Measurements from ENCODE around the gene REPS2. TPM values are rescaled to one million over a fixed set of nuclear protein-coding genes. Genes with fewer than 3 reads are reported as not detected.
A peak's percentile ranks its signal among the peaks of the same experiment; 100 is the strongest.

The REPS2 gene
- total RNA-seq, 3 donors from 2014 or later (not counting 1 experiment from before 2014, with no cell fraction given) = 0.27 to 9.2 (median 0.59) TPM

DNA sequence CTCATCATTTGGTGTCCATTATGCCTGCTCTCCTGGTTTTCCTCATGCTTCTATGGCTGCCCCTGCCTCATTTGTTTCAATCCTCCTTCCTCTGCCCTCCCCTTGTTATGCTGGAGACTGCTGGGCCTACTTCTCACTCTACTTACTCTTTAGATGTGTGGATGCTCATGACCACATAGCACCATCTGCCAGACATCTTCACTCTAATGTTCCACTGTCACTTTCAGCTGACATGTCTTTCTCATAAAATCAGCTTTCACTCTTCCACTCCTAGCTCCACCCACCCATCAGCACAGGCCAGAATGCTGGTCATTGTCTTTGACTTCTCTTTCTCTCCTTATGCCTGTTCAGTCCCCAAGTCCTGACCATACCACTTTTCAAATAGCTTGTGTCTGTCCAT lies 86.8 kb downstream of the REPS2 start:
- intact Hi-C loops (cut with micrococcal nuclease) = no loop called here
- no peak for DNase-seq
- Histone ChIP-seq H3K4me1 (ENCODE audit: control insufficient read depth, insufficient read depth, low read length) (no peaks in the 10 kb centered on the region), H3K36me3 (ENCODE audit: control insufficient read depth, insufficient read depth, low read length) (no peaks in the 10 kb centered on the region), H3K27me3 (ENCODE audit: control insufficient read depth, insufficient read depth, low read length) (no peaks in the 10 kb centered on the region), H3K4me3 (ENCODE audit: low read length) (no peak overlapping the region), H3K9me3 (ENCODE audit: control insufficient read depth, insufficient read depth, low read length) (no peaks in the 10 kb centered on the region), H3K27ac (ENCODE audit: low read length) (no peak overlapping the region)
- Mint-ChIP-seq H3K4me3 (no peak overlapping the region), H3K27ac (no peak overlapping the region), H3K4me1 (no peaks in the 10 kb centered on the region), H3K27me3 (ENCODE audit: low read depth in 2 of 2) (peaks cover 8 to 11% of the 10 kb centered on the region in 2 donors), H3K36me3 (no peaks in the 10 kb centered on the region), H3K9me3 (no peaks in the 10 kb centered on the region)
- TF ChIP-seq, protein P1, sequence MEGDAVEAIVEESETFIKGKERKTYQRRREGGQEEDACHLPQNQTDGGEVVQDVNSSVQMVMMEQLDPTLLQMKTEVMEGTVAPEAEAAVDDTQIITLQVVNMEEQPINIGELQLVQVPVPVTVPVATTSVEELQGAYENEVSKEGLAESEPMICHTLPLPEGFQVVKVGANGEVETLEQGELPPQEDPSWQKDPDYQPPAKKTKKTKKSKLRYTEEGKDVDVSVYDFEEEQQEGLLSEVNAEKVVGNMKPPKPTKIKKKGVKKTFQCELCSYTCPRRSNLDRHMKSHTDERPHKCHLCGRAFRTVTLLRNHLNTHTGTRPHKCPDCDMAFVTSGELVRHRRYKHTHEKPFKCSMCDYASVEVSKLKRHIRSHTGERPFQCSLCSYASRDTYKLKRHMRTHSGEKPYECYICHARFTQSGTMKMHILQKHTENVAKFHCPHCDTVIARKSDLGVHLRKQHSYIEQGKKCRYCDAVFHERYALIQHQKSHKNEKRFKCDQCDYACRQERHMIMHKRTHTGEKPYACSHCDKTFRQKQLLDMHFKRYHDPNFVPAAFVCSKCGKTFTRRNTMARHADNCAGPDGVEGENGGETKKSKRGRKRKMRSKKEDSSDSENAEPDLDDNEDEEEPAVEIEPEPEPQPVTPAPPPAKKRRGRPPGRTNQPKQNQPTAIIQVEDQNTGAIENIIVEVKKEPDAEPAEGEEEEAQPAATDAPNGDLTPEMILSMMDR (IDR thresholded peaks at IDR 0.05) = no peak
- ATAC-seq = no peak

DNA sequence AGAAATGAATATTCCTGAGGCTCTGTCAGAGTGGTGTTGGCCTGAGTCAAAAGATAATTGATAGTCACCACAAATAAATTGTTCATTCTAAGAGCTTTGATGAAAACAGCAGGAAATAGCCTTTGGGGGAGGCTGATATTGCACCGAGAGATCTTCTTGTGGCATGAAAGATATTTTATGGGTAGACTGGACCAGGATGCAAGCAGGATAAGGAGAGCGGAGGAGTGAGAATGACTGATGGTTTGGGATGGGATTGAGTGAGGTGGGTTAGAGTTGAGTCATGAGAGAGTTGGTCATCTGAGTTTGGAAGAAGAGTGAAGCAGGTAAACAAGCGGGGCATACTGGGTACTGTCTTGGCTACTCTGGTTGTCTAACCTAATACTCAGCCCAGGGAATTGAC lies 88.7 kb downstream of the REPS2 start:
- TF ChIP-seq, protein P1 (IDR thresholded peaks at IDR 0.05) = no peak
- no peak overlapping the region for H3K4me3 ChIP-seq (ENCODE audit: low read length)
- Mint-ChIP-seq H3K9me3 (no peaks in the 10 kb centered on the region), H3K27ac (no peak overlapping the region), H3K36me3 (no peaks in the 10 kb centered on the region), H3K27me3 (ENCODE audit: low read depth in 2 of 2) (peaks cover 4 to 7% of the 10 kb centered on the region in 2 donors), H3K4me1 (no peaks in the 10 kb centered on the region), H3K4me3 (no peak overlapping the region)
- H3K4me1 ChIP-seq (ENCODE audit: control insufficient read depth, insufficient read depth, low read length) = no peaks in the 10 kb centered on the region
- intact Hi-C loops (cut with micrococcal nuclease) = no loop called here
- no peaks in the 10 kb centered on the region for H3K9me3 ChIP-seq (ENCODE audit: control insufficient read depth, insufficient read depth, low read length)
- H3K27me3 ChIP-seq (ENCODE audit: control insufficient read depth, insufficient read depth, low read length) = no peaks in the 10 kb centered on the region
- DNase-seq (no peak), ATAC-seq (no peak)
- WGBS (ENCODE audit: insufficient coverage) = 97% methylated on average over 3 of the region's 3 CpGs
- H3K27ac ChIP-seq (ENCODE audit: low read length) = no peak overlapping the region
- no peaks in the 10 kb centered on the region for H3K36me3 ChIP-seq (ENCODE audit: control insufficient read depth, insufficient read depth, low read length)

DNA sequence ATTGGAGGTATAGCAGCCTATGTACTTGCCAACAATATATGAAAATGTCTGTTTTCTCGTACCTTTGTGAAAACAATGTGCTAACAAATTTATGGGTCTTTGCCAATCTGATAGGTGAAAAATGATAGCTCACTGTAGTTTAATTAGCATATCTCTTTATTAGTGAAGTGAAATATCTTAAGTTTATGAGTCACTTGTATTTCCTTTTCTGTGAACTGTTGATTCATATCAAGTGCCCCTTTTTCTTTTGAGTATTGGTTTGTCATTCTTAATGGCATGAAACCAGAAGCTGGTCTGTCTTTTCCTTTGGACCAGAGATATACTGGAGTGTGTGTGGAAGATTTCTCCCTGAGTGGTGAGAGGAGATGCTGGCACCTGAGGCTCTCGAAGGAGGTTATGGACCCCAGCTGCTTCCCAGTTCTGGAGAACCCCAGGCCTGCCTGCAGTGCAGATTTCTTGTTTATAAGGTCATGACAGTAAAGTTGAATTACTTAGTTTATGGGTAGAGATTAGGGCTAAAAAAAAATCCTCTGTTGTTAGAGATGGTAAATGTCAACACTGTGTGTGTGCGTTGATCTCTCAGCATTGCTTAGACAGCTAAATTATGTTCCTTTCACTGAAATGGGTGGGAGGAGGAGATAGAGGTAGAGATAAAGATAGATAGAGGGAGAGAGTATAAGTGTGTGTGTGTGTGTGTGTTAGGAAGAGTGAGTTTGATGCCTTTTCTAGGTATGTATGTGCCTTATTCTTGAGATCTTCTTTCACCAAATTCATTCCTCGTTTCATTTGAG lies 89.9 kb downstream of the REPS2 start:
- TF ChIP-seq, protein P1 (IDR thresholded peaks at IDR 0.05) = no peak
- peaks cover 2 to 7% of the 10 kb centered on the region in 2 donors for H3K27me3 Mint-ChIP-seq (ENCODE audit: low read depth in 2 of 2)
- 68% methylated on average over 4 of the region's 4 CpGs for WGBS (ENCODE audit: insufficient coverage)
- Histone ChIP-seq H3K36me3 (ENCODE audit: control insufficient read depth, insufficient read depth, low read length) (no peaks in the 10 kb centered on the region), H3K27ac (ENCODE audit: low read length) (no peak overlapping the region), H3K9me3 (ENCODE audit: control insufficient read depth, insufficient read depth, low read length) (no peaks in the 10 kb centered on the region), H3K27me3 (ENCODE audit: control insufficient read depth, insufficient read depth, low read length) (no peaks in the 10 kb centered on the region), H3K4me1 (ENCODE audit: control insufficient read depth, insufficient read depth, low read length) (no peaks in the 10 kb centered on the region), H3K4me3 (ENCODE audit: low read length) (no peak overlapping the region)
- H3K4me1 Mint-ChIP-seq = no peaks in the 10 kb centered on the region
- no peak overlapping the region for H3K4me3 Mint-ChIP-seq
- peak in 1 of 3 donors; percentile 62 for ATAC-seq
- no peak for DNase-seq
- no peaks in the 10 kb centered on the region for H3K9me3 Mint-ChIP-seq
- H3K27ac Mint-ChIP-seq = no peak overlapping the region
- no peaks in the 10 kb centered on the region for H3K36me3 Mint-ChIP-seq
- intact Hi-C loops (cut with micrococcal nuclease) = no loop called here

DNA sequence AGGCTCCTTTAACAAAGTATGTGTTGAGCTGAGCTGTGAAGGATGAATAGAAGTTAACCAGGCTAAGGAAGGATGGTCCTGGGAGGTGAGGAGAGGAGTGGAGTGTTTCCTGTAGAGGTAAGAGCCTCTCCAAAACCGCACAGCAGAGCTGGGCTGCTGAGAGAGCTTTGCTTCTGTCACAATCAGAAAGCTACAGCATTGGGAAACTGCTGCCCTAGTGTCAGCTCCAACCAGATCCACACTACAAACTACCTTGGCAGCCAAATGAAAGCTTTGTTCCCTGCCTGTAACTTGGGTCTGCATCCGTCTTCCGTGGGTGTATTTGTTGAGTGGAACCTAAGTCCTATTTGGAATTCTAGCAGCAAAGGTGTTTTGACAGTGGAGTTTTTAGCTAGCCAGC lies 91.8 kb downstream of the REPS2 start:
- H3K27ac Mint-ChIP-seq = no peak overlapping the region
- Histone ChIP-seq H3K27ac (ENCODE audit: low read length) (no peak overlapping the region), H3K36me3 (ENCODE audit: control insufficient read depth, insufficient read depth, low read length) (no peaks in the 10 kb centered on the region), H3K9me3 (ENCODE audit: control insufficient read depth, insufficient read depth, low read length) (no peaks in the 10 kb centered on the region), H3K27me3 (ENCODE audit: control insufficient read depth, insufficient read depth, low read length) (no peaks in the 10 kb centered on the region), H3K4me3 (ENCODE audit: low read length) (no peak overlapping the region), H3K4me1 (ENCODE audit: control insufficient read depth, insufficient read depth, low read length) (no peaks in the 10 kb centered on the region)
- WGBS (ENCODE audit: insufficient coverage) = 89% methylated on average over 3 of the region's 3 CpGs
- DNase-seq (no peak), ATAC-seq (no peak)
- H3K27me3 Mint-ChIP-seq (ENCODE audit: low read depth in 2 of 2) = peaks cover 2 to 7% of the 10 kb centered on the region in 2 donors
- TF ChIP-seq, protein P1 (IDR thresholded peaks at IDR 0.05) = no peak
- no peaks in the 10 kb centered on the region for H3K4me1 Mint-ChIP-seq
- no peaks in the 10 kb centered on the region for H3K36me3 Mint-ChIP-seq
- H3K4me3 Mint-ChIP-seq = no peak overlapping the region
- H3K9me3 Mint-ChIP-seq = no peaks in the 10 kb centered on the region
- intact Hi-C loops (cut with micrococcal nuclease) = no loop called here
